M059J (cell line): ENCODE measurements around the gene TAS1R3. TPM values are rescaled to one million over a fixed set of nuclear protein-coding genes. Genes with fewer than 3 reads are reported as not detected.

Source experiments
- DNase-seq: peaks from one replicate; pipeline ENCODE4 v3.0.0-alpha.2; 2012; ENCODE audit warnings: low read depth
- total RNA-seq: library from RNA; depleted of rRNA; stranded (reverse); fragments of >200 nt; shearing (Covaris generic); gene quantifications from 2 replicates; pipeline ENCODE4 v1.2.3, GENCODE V29; 2014

The TAS1R3 gene
- total RNA-seq, 1 experiment from 2014 or later = not detected

GRCh38 chr1:1324084-1324523 is 7.0 kb upstream of the TAS1R3 start:
- no peak for DNase-seq

DNA sequence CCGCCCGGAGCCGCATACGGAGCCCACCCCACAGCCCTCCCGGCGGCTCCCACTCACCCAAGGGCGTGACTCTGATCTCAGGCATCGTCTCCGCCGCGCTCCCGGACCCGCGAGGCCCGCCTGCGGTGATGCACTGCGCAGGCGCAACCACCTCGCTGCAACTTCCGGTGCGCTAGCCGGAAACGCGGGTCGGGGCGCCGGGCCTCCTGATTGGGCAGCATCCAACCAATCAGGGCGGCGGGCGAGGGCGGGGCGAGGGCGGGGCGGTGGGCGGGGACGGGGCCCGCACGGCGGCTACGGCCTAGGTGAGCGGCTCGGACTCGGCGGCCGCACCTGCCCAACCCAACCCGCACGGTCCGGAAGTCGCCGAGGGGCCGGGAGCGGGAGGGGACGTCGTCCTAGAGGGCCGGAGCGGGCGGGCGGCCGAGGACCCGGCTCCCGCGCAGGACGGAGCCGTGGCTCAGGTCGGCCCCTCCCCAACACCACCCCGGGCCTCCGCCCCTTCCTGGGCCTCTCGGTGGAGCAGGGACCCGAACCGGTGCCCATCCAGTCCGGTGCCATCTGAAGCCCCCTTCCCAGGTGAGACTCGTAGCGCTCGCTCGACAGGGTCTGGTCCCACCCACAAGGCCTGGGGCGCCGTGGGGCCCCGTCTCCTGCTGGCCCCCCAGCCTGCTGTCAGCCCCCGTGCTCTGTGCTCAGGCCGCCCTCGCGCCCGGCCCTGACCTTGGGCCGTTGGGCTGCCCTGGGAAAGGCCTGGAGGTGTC is 6.4 kb upstream of the TAS1R3 start, which contains the start of the genes CPTP and INTS11:
Gene CPTP, plus strand, starts transcription at position 279 of the 764 bp plus-strand sequence. CDS start 2,109 bp downstream, outside the sequence.
Gene INTS11, minus strand, starts transcription at position 137 of the 764 bp plus-strand sequence. Its CDS starts 52 bp downstream, at position 85.
- DNase-seq = peak; percentile 84

DNA sequence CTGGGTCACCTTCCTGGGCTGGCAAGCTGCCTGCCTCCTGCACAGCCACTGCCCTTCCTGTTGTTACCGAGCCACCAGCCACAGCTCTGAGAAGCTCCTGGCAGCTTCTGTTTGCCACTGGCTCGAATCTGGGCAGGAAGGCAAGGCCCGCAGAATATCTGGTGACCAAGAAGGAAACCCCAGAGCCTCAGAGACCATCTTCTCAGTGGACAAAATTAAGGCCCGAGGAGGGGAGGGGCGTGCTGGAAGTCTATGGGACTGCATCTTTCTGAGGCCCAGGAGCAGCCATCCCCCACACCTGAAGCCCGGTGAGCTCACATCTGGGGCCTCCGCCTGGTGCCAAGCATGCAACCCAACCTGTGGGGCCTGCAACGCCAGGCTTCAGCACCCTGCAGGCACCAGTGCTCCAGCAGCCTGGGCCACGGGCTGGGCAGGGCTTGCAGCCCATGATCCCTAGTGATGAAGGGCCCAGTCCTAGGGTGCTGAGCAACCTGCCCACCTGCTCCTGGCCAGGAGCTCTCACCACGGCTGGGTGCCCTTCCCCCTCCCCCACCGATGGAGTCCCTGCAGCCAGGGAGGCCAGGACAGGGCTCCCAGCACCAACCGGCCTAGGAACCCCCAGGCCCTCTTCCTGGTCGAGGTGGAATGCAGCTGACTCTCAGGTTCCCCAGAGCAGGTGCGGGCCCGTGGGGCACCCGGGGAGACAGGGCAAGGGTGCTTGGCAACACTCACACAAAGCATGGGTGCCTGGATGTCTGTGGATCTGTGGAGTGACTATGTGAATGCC is 5.6 kb upstream of the TAS1R3 start:
- peak; percentile 43 for DNase-seq

DNA sequence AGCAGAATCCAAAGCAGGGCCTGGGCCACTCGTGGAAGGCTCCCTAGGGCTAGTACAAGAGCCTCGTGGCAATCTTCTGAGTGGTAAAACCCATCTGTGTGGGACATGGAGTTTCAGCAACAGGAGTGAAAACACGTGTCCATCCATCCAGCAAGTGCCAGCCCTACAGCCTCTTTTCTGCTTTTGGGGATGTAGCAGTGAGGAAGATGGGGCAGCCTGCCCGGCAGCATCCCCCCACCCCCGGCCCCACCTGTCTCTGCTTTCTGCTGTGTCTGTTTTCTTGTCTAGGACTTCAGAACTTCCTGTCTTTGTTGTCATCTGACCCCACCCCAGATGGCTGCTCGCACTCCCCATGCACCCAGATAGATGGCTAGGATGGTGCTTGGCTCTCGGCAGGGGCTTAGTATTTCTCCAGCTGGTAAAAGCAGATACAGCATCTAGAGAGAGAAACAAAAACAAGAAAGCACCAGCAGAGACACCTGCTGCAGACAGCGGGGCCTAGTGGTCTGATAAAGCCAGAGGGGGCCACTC is 4.9 kb upstream of the TAS1R3 start:
- DNase-seq = no peak

GRCh38 chr1:1327291-1327690 is 3.8 kb upstream of the TAS1R3 start:
- DNase-seq = no peak

- DNase-seq = no peak
These were observed 2.8 kb upstream of the TAS1R3 start for GRCh38 chr1:1328254-1328653.

DNA sequence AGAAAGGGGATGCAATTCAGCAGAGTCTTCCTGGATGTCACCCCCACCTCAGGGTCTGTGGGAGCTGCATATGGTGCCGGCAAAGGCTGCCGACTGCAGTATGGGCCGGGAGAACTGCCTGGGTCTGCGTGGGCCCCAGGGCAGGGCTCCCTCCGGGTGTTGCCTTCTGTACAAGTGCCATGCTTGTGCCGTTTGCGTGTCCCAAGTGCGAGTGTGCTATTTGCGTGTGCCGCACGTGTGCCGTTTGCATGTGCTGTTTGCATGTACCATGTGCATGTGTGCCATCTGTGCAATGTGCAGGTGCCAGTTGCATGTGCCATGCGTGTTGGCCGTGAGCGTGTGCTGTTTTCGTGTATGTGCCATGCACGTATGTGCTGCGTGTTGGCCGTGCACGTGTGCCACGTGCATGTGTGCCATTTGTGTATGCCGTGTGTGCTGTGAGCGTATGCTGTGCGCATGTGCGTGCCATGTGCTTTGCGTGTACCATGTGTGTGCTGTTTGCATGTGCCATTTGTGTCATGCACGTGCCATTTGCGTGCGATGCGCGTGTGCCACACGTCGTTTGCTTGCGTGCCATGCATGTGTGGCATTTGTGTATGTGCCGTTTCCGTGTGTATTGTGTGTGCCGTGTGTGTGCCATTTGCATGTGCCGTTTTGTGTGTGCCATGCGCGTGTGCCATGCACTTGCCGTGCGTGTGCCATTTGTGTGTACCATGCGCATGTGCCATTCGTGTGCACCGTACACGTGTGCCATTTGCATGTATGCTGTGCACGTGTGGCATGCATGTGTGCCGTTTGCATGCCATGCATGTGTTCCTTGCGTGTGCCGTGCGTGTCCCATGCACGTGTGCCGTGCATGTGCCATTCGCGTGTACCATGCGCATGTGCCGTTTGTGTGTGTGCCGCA is 1.5 kb upstream of the TAS1R3 start:
- DNase-seq = no peak

GRCh38 chr1:1330366-1331067 is 563 bp upstream of the TAS1R3 start:
- no peak for DNase-seq

DNA sequence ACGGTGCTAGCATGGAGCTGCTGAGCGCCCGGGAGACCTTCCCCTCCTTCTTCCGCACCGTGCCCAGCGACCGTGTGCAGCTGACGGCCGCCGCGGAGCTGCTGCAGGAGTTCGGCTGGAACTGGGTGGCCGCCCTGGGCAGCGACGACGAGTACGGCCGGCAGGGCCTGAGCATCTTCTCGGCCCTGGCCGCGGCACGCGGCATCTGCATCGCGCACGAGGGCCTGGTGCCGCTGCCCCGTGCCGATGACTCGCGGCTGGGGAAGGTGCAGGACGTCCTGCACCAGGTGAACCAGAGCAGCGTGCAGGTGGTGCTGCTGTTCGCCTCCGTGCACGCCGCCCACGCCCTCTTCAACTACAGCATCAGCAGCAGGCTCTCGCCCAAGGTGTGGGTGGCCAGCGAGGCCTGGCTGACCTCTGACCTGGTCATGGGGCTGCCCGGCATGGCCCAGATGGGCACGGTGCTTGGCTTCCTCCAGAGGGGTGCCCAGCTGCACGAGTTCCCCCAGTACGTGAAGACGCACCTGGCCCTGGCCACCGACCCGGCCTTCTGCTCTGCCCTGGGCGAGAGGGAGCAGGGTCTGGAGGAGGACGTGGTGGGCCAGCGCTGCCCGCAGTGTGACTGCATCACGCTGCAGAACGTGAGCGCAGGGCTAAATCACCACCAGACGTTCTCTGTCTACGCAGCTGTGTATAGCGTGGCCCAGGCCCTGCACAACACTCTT is 1.1 kb downstream of the TAS1R3 start:
- DNase-seq = no peak

DNA sequence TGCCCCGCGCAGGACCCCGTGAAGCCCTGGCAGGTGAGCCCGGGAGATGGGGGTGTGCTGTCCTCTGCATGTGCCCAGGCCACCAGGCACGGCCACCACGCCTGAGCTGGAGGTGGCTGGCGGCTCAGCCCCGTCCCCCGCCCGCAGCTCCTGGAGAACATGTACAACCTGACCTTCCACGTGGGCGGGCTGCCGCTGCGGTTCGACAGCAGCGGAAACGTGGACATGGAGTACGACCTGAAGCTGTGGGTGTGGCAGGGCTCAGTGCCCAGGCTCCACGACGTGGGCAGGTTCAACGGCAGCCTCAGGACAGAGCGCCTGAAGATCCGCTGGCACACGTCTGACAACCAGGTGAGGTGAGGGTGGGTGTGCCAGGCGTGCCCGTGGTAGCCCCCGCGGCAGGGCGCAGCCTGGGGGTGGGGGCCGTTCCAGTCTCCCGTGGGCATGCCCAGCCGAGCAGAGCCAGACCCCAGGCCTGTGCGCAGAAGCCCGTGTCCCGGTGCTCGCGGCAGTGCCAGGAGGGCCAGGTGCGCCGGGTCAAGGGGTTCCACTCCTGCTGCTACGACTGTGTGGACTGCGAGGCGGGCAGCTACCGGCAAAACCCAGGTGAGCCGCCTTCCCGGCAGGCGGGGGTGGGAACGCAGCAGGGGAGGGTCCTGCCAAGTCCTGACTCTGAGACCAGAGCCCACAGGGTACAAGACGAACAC is 1.8 kb downstream of the TAS1R3 start:
- DNase-seq = no peak

- DNase-seq = no peak
These were observed 2.6 kb downstream of the TAS1R3 start for GRCh38 chr1:1333551-1334241.

DNA sequence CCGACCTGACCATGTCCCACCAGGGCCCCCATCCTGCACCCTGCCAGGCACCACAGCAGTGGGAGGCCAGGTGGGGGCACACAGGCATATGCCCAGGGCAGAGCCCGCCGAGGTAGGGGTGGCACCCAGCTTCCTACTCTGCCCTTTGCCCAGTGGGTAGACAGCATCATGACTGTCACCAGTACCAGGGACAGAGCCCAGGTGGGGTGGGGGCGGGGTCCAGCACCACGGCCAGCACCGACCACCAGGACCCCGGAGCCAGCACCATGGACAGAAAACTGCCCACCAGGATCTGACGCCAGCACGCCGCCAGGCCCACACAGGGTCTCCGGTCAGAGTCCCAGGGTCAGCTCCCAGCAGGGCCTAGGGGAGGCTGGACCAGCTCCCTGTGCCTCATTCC is 3.8 kb downstream of the TAS1R3 start:
- no peak for DNase-seq

- no peak for DNase-seq
These were observed 4.2 kb downstream of the TAS1R3 start for GRCh38 chr1:1335283-1335682.

GRCh38 chr1:1335792-1336248 is 4.7 kb downstream of the TAS1R3 start:
- no peak for DNase-seq

GRCh38 chr1:1336446-1336845 is 5.4 kb downstream of the TAS1R3 start:
- no peak for DNase-seq

- DNase-seq = no peak
These were observed 6.1 kb downstream of the TAS1R3 start for GRCh38 chr1:1336931-1337792.

DNA sequence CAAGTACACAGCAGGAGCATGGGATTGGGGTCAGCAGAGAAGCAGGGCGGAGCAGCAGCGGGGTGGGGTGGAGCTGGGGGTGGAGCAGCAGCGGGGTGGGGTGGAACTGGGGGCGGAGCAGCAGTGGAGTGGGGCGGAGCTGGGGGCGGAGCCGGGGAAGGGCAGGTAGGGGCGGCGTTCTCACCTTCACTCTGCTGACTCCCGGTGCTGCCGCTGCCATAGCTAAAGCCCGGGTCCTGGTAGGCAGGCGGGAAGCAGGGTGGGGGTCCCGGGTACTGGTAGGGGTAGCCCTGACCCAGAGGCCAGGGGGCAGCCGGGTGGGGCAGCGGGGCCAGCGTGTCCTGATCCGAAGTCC is 6.7 kb downstream of the TAS1R3 start:
- DNase-seq = no peak

DNA sequence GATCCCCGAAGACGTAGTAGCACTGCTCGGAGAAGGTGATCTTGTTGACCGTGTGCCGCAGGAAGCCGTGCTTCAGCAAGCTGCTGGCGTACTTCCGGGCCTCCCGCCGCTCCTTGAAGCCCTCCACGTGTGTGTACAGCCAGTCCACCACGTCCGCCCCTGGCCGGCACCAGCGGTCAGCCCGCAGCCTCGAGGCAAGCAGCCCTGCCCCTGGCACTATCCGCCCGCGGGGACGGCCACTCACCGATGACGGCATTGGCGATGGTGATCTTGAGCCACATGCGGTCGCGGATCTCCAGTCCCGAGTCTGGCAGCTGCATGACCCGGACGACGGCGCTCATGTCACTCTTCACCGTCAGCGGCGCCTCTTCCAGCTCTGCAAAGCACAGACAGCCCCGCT is 7.2 kb downstream of the TAS1R3 start:
- DNase-seq = no peak
